Cardiac fibroblast (primary cell): ENCODE measurements around the gene BBS5.

ENCODE experiments used
- DNase-seq, 2 donors: peaks; one replicate each; pipeline versions ENCODE4 v3.0.0 to v3.0.0-alpha.2; 2010; ENCODE audit warnings: low read depth in 2 of 2
- H3K4me3 ChIP-seq, 2 donors: replicated peaks in 1 of 2; 1 replicate in 1 of 2; 2 replicates in 1 of 2; pipeline ENCODE4 v1.5.1; 2011; ENCODE audit warnings: low read depth in 2 of 2, low read length in 2 of 2, mild to moderate bottlenecking in 2 of 2, moderate library complexity in 1 of 2
- CTCF ChIP-seq: IDR thresholded peaks from one replicate; pipeline ENCODE4 v1.5.1; 2011; ENCODE audit warnings: low read depth, mild to moderate bottlenecking, low read length, inconsistent platforms

Gene BBS5

GRCh38 chr2:169540146-169540545, 60.9 kb downstream of the BBS5 start:
- no peak for TF ChIP-seq CTCF
- no peak overlapping the region for H3K4me3 ChIP-seq
- DNase-seq = no peak

GRCh38 chr2:169542433-169542832, 63.1 kb downstream of the BBS5 start:
- TF ChIP-seq CTCF = no peak
- no peak overlapping the region for H3K4me3 ChIP-seq
- DNase-seq = no peak

- TF ChIP-seq CTCF = no peak
- DNase-seq = no peak
- H3K4me3 ChIP-seq = no peak overlapping the region
Observed at GRCh38 chr2:169546756-169547155, 67.5 kb downstream of the BBS5 start.
